B cell (primary cell): ENCODE results near the gene CCDC80.

Experiments
- EZH2 ChIP-seq: IDR thresholded peaks from 2 replicates; pipeline ENCODE4 v1.6.1; 2012; ENCODE audit warnings: borderline replicate concordance, low read depth, mild to moderate bottlenecking, moderate library complexity, low read length; ENCODE audit not compliant: insufficient read depth, poor library complexity, severe bottlenecking
- TF ChIP-seq, protein P1 (sequence below): fragments of 200-600 bp; IDR thresholded peaks from one replicate; pipeline ENCODE4 v1.8.0; 2022; ENCODE audit warnings: antibody characterized with exemption, mild to moderate bottlenecking

GRCh38 chr3:112640930-112641801 lies at the start of gene CCDC80:
- TF ChIP-seq, protein P1, sequence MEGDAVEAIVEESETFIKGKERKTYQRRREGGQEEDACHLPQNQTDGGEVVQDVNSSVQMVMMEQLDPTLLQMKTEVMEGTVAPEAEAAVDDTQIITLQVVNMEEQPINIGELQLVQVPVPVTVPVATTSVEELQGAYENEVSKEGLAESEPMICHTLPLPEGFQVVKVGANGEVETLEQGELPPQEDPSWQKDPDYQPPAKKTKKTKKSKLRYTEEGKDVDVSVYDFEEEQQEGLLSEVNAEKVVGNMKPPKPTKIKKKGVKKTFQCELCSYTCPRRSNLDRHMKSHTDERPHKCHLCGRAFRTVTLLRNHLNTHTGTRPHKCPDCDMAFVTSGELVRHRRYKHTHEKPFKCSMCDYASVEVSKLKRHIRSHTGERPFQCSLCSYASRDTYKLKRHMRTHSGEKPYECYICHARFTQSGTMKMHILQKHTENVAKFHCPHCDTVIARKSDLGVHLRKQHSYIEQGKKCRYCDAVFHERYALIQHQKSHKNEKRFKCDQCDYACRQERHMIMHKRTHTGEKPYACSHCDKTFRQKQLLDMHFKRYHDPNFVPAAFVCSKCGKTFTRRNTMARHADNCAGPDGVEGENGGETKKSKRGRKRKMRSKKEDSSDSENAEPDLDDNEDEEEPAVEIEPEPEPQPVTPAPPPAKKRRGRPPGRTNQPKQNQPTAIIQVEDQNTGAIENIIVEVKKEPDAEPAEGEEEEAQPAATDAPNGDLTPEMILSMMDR: no peak
- TF ChIP-seq EZH2: no peak
